PFSK-1 (cell line): ENCODE measurements around the gene GSTA1.
"Not testable (repeated sequence)": the region's sequence is repeated elsewhere in the genome, so short reads cannot be mapped to it uniquely, and the experiment has no call there.

Source experiments
- FOXP2 ChIP-seq: optimal IDR thresholded peaks from 2 replicates; pipeline ENCODE3; 2011; ENCODE audit warnings: borderline replicate concordance, control low read depth, inconsistent platforms; ENCODE audit not compliant: insufficient read depth; ENCODE audit errors: extremely low read length, extremely low read depth
- POLR2AphosphoS5 ChIP-seq: IDR thresholded peaks from 2 replicates; pipeline ENCODE4 v1.6.1; 2012; ENCODE audit warnings: low read depth, mild to moderate bottlenecking, control low read depth, low read length, moderate library complexity
- REST ChIP-seq, 2 experiments: IDR thresholded peaks; 2 replicates each; pipeline versions ENCODE4 v1.6.1 to v1.8.0; 2011 to 2012; ENCODE audit warnings: low read depth in 2 of 2, low read length in 2 of 2, control low read depth in 1 of 2, inconsistent platforms in 1 of 2, mild to moderate bottlenecking in 1 of 2, moderate library complexity in 1 of 2; ENCODE audit not compliant: insufficient read depth in 1 of 2
- SIN3A ChIP-seq: IDR thresholded peaks from 2 replicates; pipeline ENCODE4 v1.6.1; 2012; ENCODE audit warnings: mild to moderate bottlenecking, low read length, moderate library complexity, borderline replicate concordance; ENCODE audit not compliant: insufficient read depth
- TAF1 ChIP-seq: IDR thresholded peaks from 2 replicates; pipeline ENCODE4 v1.6.1; 2012; ENCODE audit warnings: low read length, control low read depth, borderline replicate concordance; ENCODE audit not compliant: insufficient read depth

GSTA1 gene

GRCh38 chr6:52763322-52763916 lies 40.2 kb downstream of the GSTA1 start, which contains the start of gene GSTA2:
GSTA2 (minus strand) TSS chr6:52763475; CDS start chr6:52757947, 5,528 bp downstream.
- not testable (repeated sequence) for TF ChIP-seq REST (IDR thresholded peaks at IDR 0.05; ENCODE audit: insufficient read depth in 1 of 2, low read depth in 2 of 2, low read length in 2 of 2); TAF1; POLR2AphosphoS5

GRCh38 chr6:52760105-52760765 lies 43.4 kb downstream of the GSTA1 start:
- TF ChIP-seq TAF1 (no peak), FOXP2 (no peak), REST (IDR thresholded peaks at IDR 0.05; ENCODE audit: insufficient read depth in 1 of 2, low read depth in 2 of 2, low read length in 2 of 2) (no peak), POLR2AphosphoS5 (no peak), SIN3A (no peak)

GRCh38 chr6:52759085-52759484 lies 44.5 kb downstream of the GSTA1 start:
- TF ChIP-seq REST (IDR thresholded peaks at IDR 0.05; ENCODE audit: insufficient read depth in 1 of 2, low read depth in 2 of 2, low read length in 2 of 2) (no peak), SIN3A (no peak), POLR2AphosphoS5 (no peak)

- no peak for TF ChIP-seq SIN3A
- TF ChIP-seq REST (IDR thresholded peaks at IDR 0.05; ENCODE audit: insufficient read depth in 1 of 2, low read depth in 2 of 2, low read length in 2 of 2), result no peak
- no peak for TF ChIP-seq POLR2AphosphoS5
- TF ChIP-seq TAF1, result no peak
- no peak for TF ChIP-seq FOXP2
Observed at GRCh38 chr6:52754443-52754842, 49.2 kb downstream of the GSTA1 start.

- TF ChIP-seq POLR2AphosphoS5, result no peak
- TF ChIP-seq SIN3A, result no peak
- TF ChIP-seq TAF1, result no peak
- TF ChIP-seq REST (IDR thresholded peaks at IDR 0.05; ENCODE audit: insufficient read depth in 1 of 2, low read depth in 2 of 2, low read length in 2 of 2), result no peak
- TF ChIP-seq FOXP2, result no peak
Observed at GRCh38 chr6:52752310-52752709, 51.3 kb downstream of the GSTA1 start.
